Muscle layer of colon (tissue), 2 donors: ENCODE measurements around the gene CDAN1.

Experiments
- H3K27ac ChIP-seq: one replicate; pipeline ENCODE4 v1.7.0; 2013; ENCODE audit warnings: low read depth, mild to moderate bottlenecking, low read length, moderate library complexity
- H3K27me3 ChIP-seq, 2 donors: one replicate each; pipeline ENCODE4 v1.7.0; 2013; ENCODE audit warnings: low read length in 2 of 2, mild to moderate bottlenecking in 2 of 2; ENCODE audit not compliant: insufficient read depth in 2 of 2, control insufficient read depth in 1 of 2
- H3K36me3 ChIP-seq: one replicate; pipeline ENCODE4 v1.7.0; 2013; ENCODE audit warnings: mild to moderate bottlenecking, low read length; ENCODE audit not compliant: insufficient read depth
- H3K4me1 ChIP-seq: one replicate; pipeline ENCODE4 v1.7.0; 2013; ENCODE audit warnings: mild to moderate bottlenecking, low read length; ENCODE audit not compliant: insufficient read depth
- H3K4me3 ChIP-seq, 2 donors: one replicate each; pipeline ENCODE4 v1.7.0; 2013; ENCODE audit warnings: low read length in 2 of 2, low read depth in 1 of 2, mild to moderate bottlenecking in 1 of 2, moderate library complexity in 1 of 2
- H3K9ac ChIP-seq: one replicate; pipeline ENCODE4 v1.7.0; 2013; ENCODE audit warnings: low read length
- H3K9me3 ChIP-seq: one replicate; pipeline ENCODE4 v1.7.0; 2013; ENCODE audit warnings: mild to moderate bottlenecking, low read length
- donor health status: abdominal sarcoma.
- donor health status: Adenocarcinoma of cecum.

CDAN1 gene

DNA sequence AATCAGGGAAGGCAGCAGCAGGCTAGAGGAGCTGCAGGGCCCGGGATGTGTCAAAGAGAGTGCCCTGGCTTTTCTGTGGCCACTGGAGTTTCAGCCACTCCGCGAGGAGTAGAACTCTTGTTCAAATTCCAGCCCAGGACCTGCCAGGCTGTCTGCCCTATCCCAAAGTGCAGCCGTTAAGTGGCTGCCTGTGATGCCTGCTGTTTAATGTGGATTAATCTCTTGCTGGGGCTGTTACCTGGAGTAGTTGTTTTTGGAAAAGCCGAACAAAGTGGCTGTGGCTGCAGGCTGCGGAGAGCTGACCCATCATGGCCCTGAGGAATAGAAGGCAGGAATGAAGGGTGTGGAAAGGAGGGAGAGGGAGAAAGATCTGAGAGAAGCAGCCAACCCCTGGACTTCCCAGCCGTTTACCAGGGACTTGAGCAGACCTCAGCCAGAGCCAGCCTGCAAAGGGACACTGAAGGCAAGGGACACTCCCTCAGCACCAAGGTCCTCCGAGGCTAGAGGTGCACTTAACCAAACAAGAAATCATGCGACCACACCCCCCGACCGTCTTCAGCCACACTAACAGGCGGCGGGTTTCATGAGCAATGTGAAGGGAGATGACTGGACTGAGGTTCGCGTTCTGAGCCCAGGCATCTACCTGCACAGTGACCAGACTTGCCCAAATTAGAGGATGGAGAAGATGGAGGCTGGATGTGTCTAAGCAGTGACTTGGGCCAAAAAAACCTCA lies 4.7 kb downstream of the CDAN1 start:
- Histone ChIP-seq H3K36me3 (peaks cover 42% of the 10 kb centered on the region), H3K27ac (no peak overlapping the region), H3K4me1 (peaks cover 16% of the 10 kb centered on the region), H3K27me3 (no peaks in the 10 kb centered on the region), H3K4me3 (no peak overlapping the region), H3K9me3 (no peaks in the 10 kb centered on the region), H3K9ac (no peak overlapping the region)

DNA sequence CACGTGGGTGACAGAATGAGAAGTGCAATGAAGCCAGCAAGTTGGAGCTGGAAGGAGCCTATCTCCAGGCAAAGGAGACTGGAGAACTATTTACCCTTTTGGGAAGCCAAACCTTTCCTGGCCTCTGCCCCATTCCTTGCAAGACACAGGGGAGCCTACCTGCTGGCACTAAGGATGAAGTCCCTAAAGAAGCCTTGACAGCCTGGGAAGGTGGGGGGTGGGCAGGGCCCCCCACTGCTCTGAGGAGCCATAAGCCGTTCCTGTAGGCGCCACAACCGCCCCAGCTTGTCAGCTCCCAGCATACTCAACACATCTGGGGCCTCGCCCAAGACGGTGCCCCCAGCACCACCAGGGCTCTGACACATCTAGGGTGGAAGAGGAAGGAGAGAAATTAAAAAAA lies 5.5 kb downstream of the CDAN1 start:
- no peaks in the 10 kb centered on the region for H3K9me3 ChIP-seq
- H3K27me3 ChIP-seq: no peaks in the 10 kb centered on the region
- no peak overlapping the region for H3K27ac ChIP-seq
- no peak overlapping the region for H3K9ac ChIP-seq
- H3K4me1 ChIP-seq: peaks cover 15% of the 10 kb centered on the region
- peaks cover 50% of the 10 kb centered on the region for H3K36me3 ChIP-seq
- H3K4me3 ChIP-seq: no peak overlapping the region

DNA sequence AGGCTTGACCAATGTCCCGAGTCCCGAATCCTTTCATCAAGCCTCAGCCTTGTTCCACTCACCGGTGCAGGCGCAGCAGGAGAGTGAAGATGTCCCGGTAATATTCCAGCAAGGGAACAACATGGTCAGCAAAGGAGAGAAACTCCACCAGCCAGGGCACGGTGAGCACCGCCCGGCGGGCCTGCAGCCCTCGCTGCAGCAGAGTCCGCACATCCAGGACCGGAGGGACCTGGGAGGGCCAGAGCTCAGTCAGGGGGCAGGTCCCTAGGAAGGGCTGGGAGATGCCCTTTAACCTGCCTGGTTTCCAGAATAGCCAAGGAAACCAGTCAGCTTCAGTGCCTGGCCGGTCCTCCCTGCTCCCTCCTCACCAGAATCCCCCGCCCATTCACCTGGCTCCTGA lies 6.4 kb downstream of the CDAN1 start:
- H3K27me3 ChIP-seq: no peaks in the 10 kb centered on the region
- H3K36me3 ChIP-seq: peaks cover 59% of the 10 kb centered on the region
- no peaks in the 10 kb centered on the region for H3K9me3 ChIP-seq
- no peak overlapping the region for H3K27ac ChIP-seq
- H3K4me1 ChIP-seq: peaks cover 9% of the 10 kb centered on the region
- no peak overlapping the region for H3K9ac ChIP-seq
- no peak overlapping the region for H3K4me3 ChIP-seq

DNA sequence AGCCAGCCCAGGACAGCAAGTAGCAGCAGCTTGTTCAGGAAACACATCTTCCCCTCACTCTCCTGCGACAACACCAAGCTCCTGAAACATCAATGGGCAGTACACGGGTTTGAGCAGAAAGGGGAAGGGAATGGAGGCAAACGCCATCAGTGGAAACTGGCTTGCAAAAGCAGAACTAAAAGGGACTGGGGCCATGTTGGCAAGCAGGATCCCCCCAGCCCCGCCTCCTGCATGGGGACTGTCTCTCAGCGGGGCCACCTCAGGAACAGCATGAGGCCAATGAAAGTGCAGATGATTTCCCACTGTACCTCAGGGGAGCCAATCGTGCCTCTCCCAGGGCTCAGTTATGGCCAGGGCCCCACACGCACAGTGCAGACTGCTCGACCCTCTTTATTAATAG lies 6.8 kb downstream of the CDAN1 start:
- no peaks in the 10 kb centered on the region for H3K27me3 ChIP-seq
- no peak overlapping the region for H3K9ac ChIP-seq
- no peaks in the 10 kb centered on the region for H3K9me3 ChIP-seq
- peaks cover 63% of the 10 kb centered on the region for H3K36me3 ChIP-seq
- H3K4me3 ChIP-seq: no peak overlapping the region
- peaks cover 5% of the 10 kb centered on the region for H3K4me1 ChIP-seq
- no peak overlapping the region for H3K27ac ChIP-seq

DNA sequence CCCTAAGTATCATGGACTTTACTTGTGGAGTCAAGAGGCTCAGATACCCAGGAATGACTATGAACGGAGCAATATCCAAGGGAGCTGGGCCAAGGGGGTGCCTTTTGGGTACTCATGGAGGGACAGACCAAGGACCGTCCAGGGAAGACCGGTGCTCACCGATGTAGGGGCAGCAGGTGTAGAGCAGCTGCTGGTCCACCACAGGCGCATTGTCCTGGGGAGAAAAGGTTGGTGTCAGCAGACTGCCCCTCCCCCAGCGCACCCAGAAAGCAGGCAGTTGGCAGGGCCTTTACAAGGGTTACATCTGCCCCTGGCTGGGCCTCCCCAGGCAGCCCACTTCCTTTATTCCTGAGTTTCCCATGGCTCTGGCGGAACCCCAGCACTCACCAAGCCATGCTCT lies 7.5 kb downstream of the CDAN1 start:
- Histone ChIP-seq H3K9me3 (no peaks in the 10 kb centered on the region), H3K4me3 (no peak overlapping the region), H3K27ac (no peak overlapping the region), H3K9ac (no peak overlapping the region), H3K27me3 (no peaks in the 10 kb centered on the region), H3K4me1 (no peaks in the 10 kb centered on the region), H3K36me3 (peaks cover 69% of the 10 kb centered on the region)

DNA sequence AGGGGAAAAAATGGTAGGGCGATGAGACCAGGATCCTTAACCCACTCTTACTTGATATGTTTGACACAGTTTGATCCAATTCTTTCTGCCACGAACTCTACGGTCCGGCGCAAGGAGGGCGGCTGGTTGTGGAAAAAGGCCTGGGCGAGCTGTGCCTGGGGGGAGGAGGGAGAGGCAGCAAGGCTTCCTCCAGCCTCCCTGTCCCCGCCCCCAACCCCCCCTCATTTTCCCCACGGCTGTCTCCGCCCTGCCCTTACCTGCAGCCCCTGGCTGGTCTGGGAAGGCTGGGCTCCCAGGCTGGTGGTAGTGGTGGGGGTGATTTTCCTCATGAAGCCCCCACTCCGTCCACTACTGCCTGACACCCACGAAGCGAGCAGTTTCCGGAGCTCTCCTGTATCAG lies 8.0 kb downstream of the CDAN1 start:
- Histone ChIP-seq H3K4me1 (no peaks in the 10 kb centered on the region), H3K27ac (no peak overlapping the region), H3K9ac (no peak overlapping the region), H3K36me3 (peaks cover 69% of the 10 kb centered on the region), H3K27me3 (no peaks in the 10 kb centered on the region), H3K4me3 (no peak overlapping the region), H3K9me3 (no peaks in the 10 kb centered on the region)

DNA sequence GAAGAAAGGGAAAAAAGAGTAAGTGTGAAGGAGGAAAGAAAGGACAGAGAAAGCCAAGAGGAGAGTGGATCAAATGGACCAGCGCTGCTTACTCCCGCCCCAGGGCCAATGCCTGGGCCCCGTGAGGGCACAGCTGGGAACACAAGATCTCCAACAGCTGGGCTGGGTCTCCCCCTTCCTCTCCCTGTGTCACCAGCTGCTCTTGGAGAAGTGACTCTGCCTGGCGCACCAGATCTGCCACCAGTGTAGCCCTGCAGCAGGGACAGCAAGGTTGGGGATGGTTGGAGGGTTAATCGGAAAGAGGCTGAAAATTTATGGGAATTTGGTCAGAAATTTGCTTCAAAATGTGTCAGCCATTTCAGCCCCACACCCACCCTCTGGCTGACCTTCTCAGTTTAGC lies 8.4 kb downstream of the CDAN1 start:
- H3K9ac ChIP-seq: no peak overlapping the region
- H3K4me1 ChIP-seq: no peaks in the 10 kb centered on the region
- H3K4me3 ChIP-seq: no peak overlapping the region
- no peaks in the 10 kb centered on the region for H3K9me3 ChIP-seq
- H3K27ac ChIP-seq: no peak overlapping the region
- H3K27me3 ChIP-seq: no peaks in the 10 kb centered on the region
- H3K36me3 ChIP-seq: peaks cover 68% of the 10 kb centered on the region

DNA sequence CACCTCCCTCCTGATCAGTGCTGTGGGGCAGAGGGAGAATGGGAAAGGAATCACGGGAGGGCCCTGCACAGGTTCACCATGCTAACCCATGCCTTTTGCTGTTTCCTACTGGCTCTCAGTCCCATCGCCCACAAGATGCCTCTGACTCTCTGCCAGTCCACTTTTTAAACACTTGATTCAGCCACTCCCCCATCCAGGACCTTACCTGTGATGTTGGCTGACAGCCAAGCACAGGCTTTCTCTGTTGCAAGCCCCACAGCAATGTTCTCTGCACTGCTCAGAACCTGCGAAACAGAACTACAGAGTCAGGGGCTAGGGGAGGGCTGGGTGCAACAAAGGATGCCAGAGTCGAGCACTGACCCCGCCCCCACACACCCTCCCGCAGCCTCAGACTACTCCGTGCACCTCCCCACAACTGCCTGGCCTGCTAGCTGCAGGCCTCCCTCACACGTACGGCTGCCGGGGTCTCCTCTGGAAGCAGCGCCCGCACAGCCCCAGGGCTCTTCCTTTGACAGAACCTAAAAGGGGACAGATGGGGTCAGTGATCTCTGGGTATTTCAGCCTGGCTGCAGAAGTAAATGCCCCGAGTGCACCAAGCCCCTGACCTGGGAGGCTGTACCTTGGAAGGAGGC lies 9.1 kb downstream of the CDAN1 start:
- H3K4me3 ChIP-seq: no peak overlapping the region
- H3K4me1 ChIP-seq: no peaks in the 10 kb centered on the region
- no peak overlapping the region for H3K27ac ChIP-seq
- no peak overlapping the region for H3K9ac ChIP-seq
- no peaks in the 10 kb centered on the region for H3K9me3 ChIP-seq
- no peaks in the 10 kb centered on the region for H3K27me3 ChIP-seq
- peaks cover 68% of the 10 kb centered on the region for H3K36me3 ChIP-seq

DNA sequence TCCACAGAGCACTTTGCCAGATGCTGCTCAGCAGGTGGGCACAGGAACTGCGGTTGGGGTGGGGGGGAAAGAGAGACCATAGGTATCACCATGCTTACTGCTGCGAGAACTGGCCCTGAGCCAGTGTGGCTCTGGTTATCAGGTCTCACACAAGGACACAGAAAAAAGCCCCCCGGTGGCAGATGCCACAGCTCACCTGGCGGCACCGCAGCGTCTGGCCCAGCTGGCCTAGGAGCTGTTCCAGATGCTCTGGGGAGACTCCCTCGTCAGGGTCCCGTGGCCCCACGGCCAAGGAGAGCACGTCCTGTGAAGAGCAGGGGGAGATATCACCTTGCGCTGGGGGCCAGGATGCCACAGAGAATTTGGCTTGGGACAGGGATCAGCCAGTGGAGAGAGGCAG lies 10.8 kb downstream of the CDAN1 start:
- Histone ChIP-seq H3K36me3 (peaks cover 68% of the 10 kb centered on the region), H3K27ac (no peak overlapping the region), H3K27me3 (no peaks in the 10 kb centered on the region)

DNA sequence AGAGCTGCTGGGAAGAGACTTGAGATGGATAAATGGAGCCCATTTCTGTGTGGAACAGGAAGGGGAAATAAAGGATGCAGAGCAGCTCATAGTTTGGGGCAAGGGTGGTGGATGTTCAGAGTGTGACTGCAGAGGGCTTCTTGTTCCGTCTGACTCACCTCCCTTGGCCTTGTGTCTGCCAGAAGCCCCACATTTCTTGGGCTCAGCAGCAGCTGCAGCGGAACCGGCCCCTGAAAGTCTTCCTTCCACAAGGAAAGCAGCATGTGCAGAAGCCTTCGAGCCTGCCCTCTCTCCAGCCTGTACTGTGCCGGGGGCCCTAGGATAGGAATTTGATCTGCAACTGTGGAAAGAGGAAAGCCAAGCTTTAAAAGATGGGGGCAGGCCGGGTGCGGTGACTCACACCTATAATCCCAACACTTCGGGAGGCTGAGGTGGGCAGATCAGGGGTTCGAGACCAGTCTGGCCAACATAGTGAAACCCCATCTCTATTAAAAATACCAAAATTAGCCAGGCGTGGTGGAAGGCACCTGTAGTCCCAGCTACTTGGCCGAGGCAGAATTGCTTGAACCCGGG lies 11.5 kb downstream of the CDAN1 start:
- H3K27ac ChIP-seq: no peak overlapping the region
- H3K4me1 ChIP-seq: no peaks in the 10 kb centered on the region
- peaks cover 74% of the 10 kb centered on the region for H3K36me3 ChIP-seq
- no peak overlapping the region for H3K9ac ChIP-seq
- no peaks in the 10 kb centered on the region for H3K27me3 ChIP-seq
- no peak overlapping the region for H3K4me3 ChIP-seq
- H3K9me3 ChIP-seq: no peaks in the 10 kb centered on the region

More for the DNA sequence above, 10.8 kb downstream of the CDAN1 start:
- Histone ChIP-seq H3K9me3 (no peaks in the 10 kb centered on the region), H3K4me3 (no peak overlapping the region), H3K9ac (no peak overlapping the region), H3K4me1 (no peaks in the 10 kb centered on the region)

DNA sequence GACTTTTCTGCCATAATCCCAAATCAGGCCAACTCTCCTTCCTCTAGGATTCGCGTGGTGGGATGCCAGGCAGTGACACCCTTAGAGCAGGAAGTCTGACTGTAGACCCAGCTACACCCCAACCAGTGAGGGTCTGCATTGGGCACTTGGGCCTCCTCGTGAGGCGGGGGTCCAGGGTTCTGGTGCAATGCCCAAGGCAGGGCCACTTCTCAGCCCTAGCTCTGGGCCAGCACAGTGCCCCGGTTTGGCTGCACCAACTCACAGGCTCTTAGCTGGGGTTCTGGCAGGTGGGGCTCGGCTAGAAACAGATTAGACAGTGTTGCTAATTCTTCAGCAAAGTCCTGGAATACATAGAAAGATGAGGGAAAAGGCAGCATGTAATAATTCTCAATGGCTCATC lies 12.7 kb downstream of the CDAN1 start:
- Histone ChIP-seq H3K27me3 (no peaks in the 10 kb centered on the region), H3K9me3 (no peaks in the 10 kb centered on the region), H3K27ac (no peak overlapping the region), H3K4me1 (no peaks in the 10 kb centered on the region), H3K4me3 (no peak overlapping the region), H3K9ac (no peak overlapping the region), H3K36me3 (peaks cover 82% of the 10 kb centered on the region)

DNA sequence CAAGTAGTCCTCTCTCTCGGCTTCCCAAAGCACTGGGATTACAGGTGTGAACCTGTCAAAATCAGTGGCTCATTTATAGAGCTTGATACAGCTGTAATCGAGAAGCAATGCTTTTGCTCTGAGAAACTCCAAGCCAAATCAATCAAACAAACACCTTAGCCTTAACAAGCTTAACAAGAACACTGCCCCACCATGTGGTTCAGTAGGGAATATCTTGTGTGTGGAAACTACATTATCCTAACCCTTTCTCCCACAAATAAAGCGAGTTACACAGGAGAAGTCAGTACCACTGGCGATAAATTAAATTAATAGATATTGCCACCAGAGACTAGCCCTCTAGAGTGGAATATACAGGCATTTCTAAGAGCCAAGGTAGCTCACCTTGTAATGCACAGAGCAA lies 13.9 kb downstream of the CDAN1 start:
- H3K27me3 ChIP-seq: no peaks in the 10 kb centered on the region
- H3K4me1 ChIP-seq: no peaks in the 10 kb centered on the region
- no peak overlapping the region for H3K9ac ChIP-seq
- no peaks in the 10 kb centered on the region for H3K9me3 ChIP-seq
- peaks cover 88% of the 10 kb centered on the region for H3K36me3 ChIP-seq
- H3K4me3 ChIP-seq: no peak overlapping the region
- H3K27ac ChIP-seq: no peak overlapping the region
